GM19351 (cell line): ENCODE data around the gene MYOZ3.
A peak's percentile ranks its signal among the peaks of the same experiment; 100 is the strongest.

ENCODE experiments used
- ATAC-seq: cut with Tn5 transposase; IDR thresholded peaks from one replicate; pipeline ENCODE4 v1.9.1; 2021; ENCODE audit warnings: mild to moderate bottlenecking, moderate library complexity; ENCODE audit not compliant: unreplicated experiment

Gene MYOZ3

GRCh38 chr5:150694612-150695011, 33.6 kb downstream of the MYOZ3 start:
- ATAC-seq, result no peak

DNA sequence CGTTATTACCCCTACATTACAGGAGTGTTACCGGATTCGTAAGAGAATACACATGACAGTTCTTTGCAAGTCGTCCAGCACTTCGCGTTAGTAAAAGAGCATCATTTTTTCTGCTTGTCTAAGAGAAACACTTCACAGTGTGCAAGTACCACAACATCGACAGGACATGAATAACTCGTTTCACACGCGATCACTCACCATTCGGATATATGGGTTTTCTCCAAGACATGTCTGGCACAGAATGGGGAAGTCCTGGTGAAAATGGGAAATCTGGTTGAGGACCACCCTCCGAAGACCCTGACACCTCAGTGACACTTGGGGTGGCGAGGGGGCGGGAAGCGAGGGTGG, 39.2 kb downstream of the MYOZ3 start:
- peak; percentile 2 for ATAC-seq

- ATAC-seq, result peak; percentile 96
Observed at GRCh38 chr5:150700594-150701377, 39.7 kb downstream of the MYOZ3 start, which contains the start of gene RBM22. TSS of gene RBM22 (minus strand) at chr5:150701062. CDS start at chr5:150700985, 77 bp downstream.

GRCh38 chr5:150703762-150704161, 42.7 kb downstream of the MYOZ3 start:
- no peak for ATAC-seq

DNA sequence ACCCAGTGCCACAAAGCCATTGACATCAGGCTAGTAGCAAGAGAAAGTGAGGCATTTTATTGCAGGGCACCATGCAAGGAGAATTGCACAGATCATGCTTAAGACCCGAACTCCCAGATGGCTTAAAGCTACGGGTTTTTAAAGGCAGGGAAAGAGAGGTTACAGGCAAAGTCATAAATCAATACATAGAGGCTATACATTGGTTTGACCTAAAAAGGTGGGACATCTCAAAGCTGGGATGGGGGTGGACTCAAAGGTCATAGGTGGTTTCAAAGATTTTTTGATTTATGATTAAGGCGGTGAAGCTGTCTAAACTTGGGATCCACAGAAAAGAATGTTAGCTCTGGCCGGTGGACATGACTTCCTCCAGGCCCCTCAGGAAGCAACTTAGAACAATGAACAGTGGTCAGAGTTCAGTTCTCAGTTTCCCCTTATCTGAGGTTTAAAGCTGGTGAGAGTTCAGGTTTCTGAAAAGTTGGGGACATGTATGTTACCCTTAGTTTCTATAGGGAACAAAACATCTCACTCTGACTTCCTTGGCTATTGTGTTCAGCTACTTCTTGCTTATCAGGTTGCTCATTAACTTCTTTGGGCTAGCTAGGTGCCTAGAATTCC, 45.8 kb downstream of the MYOZ3 start:
- ATAC-seq, result no peak

- ATAC-seq, result no peak
Observed at GRCh38 chr5:150710165-150710564, 49.1 kb downstream of the MYOZ3 start.

GRCh38 chr5:150723845-150724244, 62.8 kb downstream of the MYOZ3 start:
- no peak for ATAC-seq
